Activated CD8-positive, alpha-beta T cell treated with anti-CD3 and anti-CD28 coated beads, Interleukin-2, amount 10 ng/mL, durations not matched to agents 7 days and 5 days (primary cell): ENCODE results near the gene RASA2. TPM values are rescaled to one million over a fixed set of nuclear protein-coding genes. Genes with fewer than 3 reads are reported as not detected.

ENCODE experiments used
- ATAC-seq: fragments of 150-1000 bp; cut with Tn5 transposase; one replicate; pipeline ENCODE4 v1.10.0; 2021; ENCODE audit warnings: moderate library complexity
- CTCF ChIA-PET: fragments of 350-600 bp; sonication (Branson Sonifier 250); formaldehyde crosslinking; loops from one replicate; lab custom pipeline; 2021; ENCODE audit warnings: antibody characterized with exemption; lab: Charles Lee
- POLR2A ChIA-PET: fragments of 350-600 bp; sonication (Branson Sonifier 250); formaldehyde crosslinking; loops from one replicate; lab custom pipeline; 2021; ENCODE audit warnings: antibody characterized with exemption; lab: Charles Lee
- DNase-seq: peaks from one replicate; pipeline ENCODE4 v3.0.0-alpha.2; 2020
- H3K27ac Mint-ChIP-seq: one replicate; pipeline ENCODE4 v1.8.0; 2021; ENCODE audit warnings: mild to moderate bottlenecking, mixed read lengths
- H3K27me3 Mint-ChIP-seq: one replicate; pipeline ENCODE4 v1.8.0; 2021; ENCODE audit warnings: low read depth, mixed read lengths
- H3K36me3 Mint-ChIP-seq: one replicate; pipeline ENCODE4 v1.8.0; 2021; ENCODE audit warnings: low read depth, mixed read lengths
- H3K4me1 Mint-ChIP-seq: one replicate; pipeline ENCODE4 v1.8.0; 2021; ENCODE audit warnings: low read depth, mixed read lengths
- H3K4me3 Mint-ChIP-seq: one replicate; pipeline ENCODE4 v1.8.0; 2021; ENCODE audit warnings: mild to moderate bottlenecking, mixed read lengths
- H3K9me3 Mint-ChIP-seq: one replicate; pipeline ENCODE4 v1.8.0; 2022; ENCODE audit warnings: mixed read lengths; ENCODE audit not compliant: insufficient read depth
- total RNA-seq, 2 experiments: library from RNA; stranded (reverse); gene quantifications; one replicate each; pipeline ENCODE4 v1.2.3, GENCODE V29; 2021

The RASA2 gene
- total RNA-seq, 2 experiments from 2014 or later = 56.8 to 60.2 TPM

- H3K9me3 Mint-ChIP-seq = no peaks in the 10 kb centered on the region
- peaks cover 57% of the 10 kb centered on the region for H3K36me3 Mint-ChIP-seq
- peaks cover 10% of the 10 kb centered on the region for H3K4me1 Mint-ChIP-seq
- ChIA-PET POLR2A (no interaction called here), CTCF (interaction anchor here (1.2 to 2.9 kb wide), 5 partner anchors 8 to 335 kb away, joined by 3 to 10 read pairs (median 6); no protein-coding TSS in a partner anchor)
- no peaks in the 10 kb centered on the region for H3K27me3 Mint-ChIP-seq
- H3K4me3 Mint-ChIP-seq = no peak overlapping the region
- no peak overlapping the region for H3K27ac Mint-ChIP-seq
- ATAC-seq (no peak), DNase-seq (no peak)
These were observed 91.6 kb downstream of the RASA2 start for GRCh38 chr3:141578202-141578973.

- Mint-ChIP-seq H3K9me3 (peaks cover 4% of the 10 kb centered on the region), H3K4me1 (no peaks in the 10 kb centered on the region), H3K27ac (no peak overlapping the region), H3K36me3 (peaks cover 80% of the 10 kb centered on the region), H3K4me3 (no peak overlapping the region), H3K27me3 (no peaks in the 10 kb centered on the region)
- ChIA-PET CTCF (interaction anchor here (0.9 kb wide), 1 partner anchor 319 kb away, joined by 3 read pairs; no protein-coding TSS in a partner anchor), POLR2A (no interaction called here)
- no peak for ATAC-seq
- DNase-seq = no peak
These were observed 107.5 kb downstream of the RASA2 start for GRCh38 chr3:141594357-141594756.

- H3K27ac Mint-ChIP-seq = no peak overlapping the region
- H3K9me3 Mint-ChIP-seq = peaks cover 9% of the 10 kb centered on the region
- POLR2A ChIA-PET = no interaction called here
- H3K4me3 Mint-ChIP-seq = no peak overlapping the region
- no peak for DNase-seq
- no peaks in the 10 kb centered on the region for H3K27me3 Mint-ChIP-seq
- CTCF ChIA-PET = interaction anchor here (0.9 to 1.6 kb wide), 3 partner anchors 10 to 138 kb away, joined by 3 to 7 read pairs (median 4); no protein-coding TSS in a partner anchor
- no peaks in the 10 kb centered on the region for H3K4me1 Mint-ChIP-seq
- peaks cover 83% of the 10 kb centered on the region for H3K36me3 Mint-ChIP-seq
- ATAC-seq = no peak
These were observed 111.1 kb downstream of the RASA2 start for GRCh38 chr3:141597931-141598330.

- no peak for DNase-seq
These were observed 113.5 kb downstream of the RASA2 start for GRCh38 chr3:141600331-141600730.

GRCh38 chr3:141602706-141603105 lies 115.9 kb downstream of the RASA2 start:
- H3K9me3 Mint-ChIP-seq = peaks cover 9% of the 10 kb centered on the region
- CTCF ChIA-PET = no interaction called here
- POLR2A ChIA-PET = no interaction called here
- no peaks in the 10 kb centered on the region for H3K27me3 Mint-ChIP-seq
- ATAC-seq (no peak), DNase-seq (no peak)
- H3K36me3 Mint-ChIP-seq = peaks cover 63% of the 10 kb centered on the region
- H3K4me1 Mint-ChIP-seq = no peaks in the 10 kb centered on the region
- no peak overlapping the region for H3K4me3 Mint-ChIP-seq
- H3K27ac Mint-ChIP-seq = no peak overlapping the region

More at GRCh38 chr3:141600331-141600730, 113.5 kb downstream of the RASA2 start:
- ChIA-PET POLR2A (no interaction called here), CTCF (interaction anchor here (1.2 to 1.4 kb wide), 2 partner anchors 10 to 138 kb away, joined by 3 read pairs; partner anchors contain the start of gene RNF7)
- Mint-ChIP-seq H3K4me1 (no peaks in the 10 kb centered on the region), H3K4me3 (no peak overlapping the region), H3K9me3 (peaks cover 9% of the 10 kb centered on the region), H3K36me3 (peaks cover 74% of the 10 kb centered on the region), H3K27ac (no peak overlapping the region), H3K27me3 (no peaks in the 10 kb centered on the region)
- no peak for ATAC-seq

GRCh38 chr3:141603473-141604035 lies 116.7 kb downstream of the RASA2 start:
- ChIA-PET CTCF (no interaction called here), POLR2A (no interaction called here)
- Mint-ChIP-seq H3K27me3 (no peaks in the 10 kb centered on the region), H3K36me3 (peaks cover 66% of the 10 kb centered on the region), H3K9me3 (peaks cover 9% of the 10 kb centered on the region), H3K27ac (no peak overlapping the region), H3K4me3 (no peak overlapping the region), H3K4me1 (no peaks in the 10 kb centered on the region)
- no peak for ATAC-seq
- no peak for DNase-seq

GRCh38 chr3:141605883-141606282 lies 119.1 kb downstream of the RASA2 start:
- Mint-ChIP-seq H3K9me3 (no peaks in the 10 kb centered on the region), H3K4me3 (no peak overlapping the region), H3K27ac (no peak overlapping the region), H3K36me3 (peaks cover 61% of the 10 kb centered on the region), H3K27me3 (no peaks in the 10 kb centered on the region), H3K4me1 (no peaks in the 10 kb centered on the region)
- ChIA-PET POLR2A (no interaction called here), CTCF (no interaction called here)
- no peak for DNase-seq
- no peak for ATAC-seq

- Mint-ChIP-seq H3K4me1 (no peaks in the 10 kb centered on the region), H3K4me3 (no peak overlapping the region), H3K9me3 (no peaks in the 10 kb centered on the region), H3K27me3 (no peaks in the 10 kb centered on the region), H3K27ac (no peak overlapping the region), H3K36me3 (peaks cover 61% of the 10 kb centered on the region)
- ATAC-seq (no peak), DNase-seq (no peak)
- ChIA-PET CTCF (interaction anchor here (0.9 kb wide), 1 partner anchor 305 kb away, joined by 3 read pairs; no protein-coding TSS in a partner anchor), POLR2A (no interaction called here)
These were observed 121.6 kb downstream of the RASA2 start for GRCh38 chr3:141608438-141608837.

GRCh38 chr3:141610939-141611338 lies 124.1 kb downstream of the RASA2 start:
- H3K4me3 Mint-ChIP-seq = no peak overlapping the region
- H3K36me3 Mint-ChIP-seq = peaks cover 60% of the 10 kb centered on the region
- H3K4me1 Mint-ChIP-seq = no peaks in the 10 kb centered on the region
- ATAC-seq = no peak
- no peaks in the 10 kb centered on the region for H3K27me3 Mint-ChIP-seq
- no peak overlapping the region for H3K27ac Mint-ChIP-seq
- POLR2A ChIA-PET = interaction anchor here (0.7 kb wide), 1 partner anchor 17 kb away, joined by 3 read pairs; no protein-coding TSS in a partner anchor
- no peaks in the 10 kb centered on the region for H3K9me3 Mint-ChIP-seq
- CTCF ChIA-PET = interaction anchor here (1.4 kb wide), 1 partner anchor 151 kb away, joined by 6 read pairs; no protein-coding TSS in a partner anchor
- no peak for DNase-seq

- DNase-seq (no peak), ATAC-seq (no peak)
- H3K4me1 Mint-ChIP-seq = no peaks in the 10 kb centered on the region
- CTCF ChIA-PET = no interaction called here
- H3K4me3 Mint-ChIP-seq = no peak overlapping the region
- H3K36me3 Mint-ChIP-seq = peaks cover 35% of the 10 kb centered on the region
- POLR2A ChIA-PET = no interaction called here
- no peaks in the 10 kb centered on the region for H3K27me3 Mint-ChIP-seq
- no peaks in the 10 kb centered on the region for H3K9me3 Mint-ChIP-seq
- H3K27ac Mint-ChIP-seq = no peak overlapping the region
These were observed 131.5 kb downstream of the RASA2 start for GRCh38 chr3:141618103-141618910.

- peaks cover 35% of the 10 kb centered on the region for H3K36me3 Mint-ChIP-seq
- no peak overlapping the region for H3K27ac Mint-ChIP-seq
- H3K27me3 Mint-ChIP-seq = no peaks in the 10 kb centered on the region
- no peaks in the 10 kb centered on the region for H3K9me3 Mint-ChIP-seq
- CTCF ChIA-PET = no interaction called here
- H3K4me3 Mint-ChIP-seq = no peak overlapping the region
- POLR2A ChIA-PET = no interaction called here
- DNase-seq (no peak), ATAC-seq (no peak)
- H3K4me1 Mint-ChIP-seq = no peaks in the 10 kb centered on the region
These were observed 132.1 kb downstream of the RASA2 start for GRCh38 chr3:141618938-141619337.
